GM19324 (cell line): ENCODE data around the gene SAG.

ENCODE experiments used
- ATAC-seq: cut with Tn5 transposase; IDR thresholded peaks from one replicate; pipeline ENCODE4 v1.9.1; 2021; ENCODE audit warnings: mild to moderate bottlenecking, moderate library complexity; ENCODE audit not compliant: unreplicated experiment, low FRiP score

The SAG gene

GRCh38 chr2:233353769-233354499 is 46.3 kb downstream of the SAG start, which contains the start of gene DGKD:
Gene DGKD, plus strand, starts transcription at chr2:233354494. Its CDS starts 25 bp downstream, at chr2:233354519.
- peak; percentile 40 for ATAC-seq

- ATAC-seq, result peak; percentile 58
Measured at GRCh38 chr2:233354500-233354924, 46.9 kb downstream of the SAG start.

- peak; percentile 9 for ATAC-seq
Measured at GRCh38 chr2:233354971-233355574, 47.5 kb downstream of the SAG start.

DNA sequence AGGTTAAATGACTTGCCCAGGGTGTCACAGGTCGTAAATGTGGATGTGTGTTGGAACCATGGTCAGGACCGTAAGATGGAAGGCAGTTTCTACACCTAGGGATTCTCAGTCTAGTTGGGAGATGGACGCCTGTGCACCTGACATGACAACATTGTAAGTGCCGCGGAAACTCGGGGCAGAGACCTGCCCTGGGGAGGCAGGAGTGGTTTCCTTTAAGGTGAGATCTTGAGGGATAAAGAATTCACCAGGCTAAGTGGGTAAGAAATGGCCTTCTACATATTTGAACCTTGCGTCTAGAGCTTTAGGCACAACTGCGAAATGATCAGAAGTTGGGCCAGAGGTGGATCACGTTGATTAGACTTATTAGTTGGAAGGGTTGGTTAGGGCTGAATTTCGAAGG is 48.3 kb downstream of the SAG start:
- no peak for ATAC-seq

DNA sequence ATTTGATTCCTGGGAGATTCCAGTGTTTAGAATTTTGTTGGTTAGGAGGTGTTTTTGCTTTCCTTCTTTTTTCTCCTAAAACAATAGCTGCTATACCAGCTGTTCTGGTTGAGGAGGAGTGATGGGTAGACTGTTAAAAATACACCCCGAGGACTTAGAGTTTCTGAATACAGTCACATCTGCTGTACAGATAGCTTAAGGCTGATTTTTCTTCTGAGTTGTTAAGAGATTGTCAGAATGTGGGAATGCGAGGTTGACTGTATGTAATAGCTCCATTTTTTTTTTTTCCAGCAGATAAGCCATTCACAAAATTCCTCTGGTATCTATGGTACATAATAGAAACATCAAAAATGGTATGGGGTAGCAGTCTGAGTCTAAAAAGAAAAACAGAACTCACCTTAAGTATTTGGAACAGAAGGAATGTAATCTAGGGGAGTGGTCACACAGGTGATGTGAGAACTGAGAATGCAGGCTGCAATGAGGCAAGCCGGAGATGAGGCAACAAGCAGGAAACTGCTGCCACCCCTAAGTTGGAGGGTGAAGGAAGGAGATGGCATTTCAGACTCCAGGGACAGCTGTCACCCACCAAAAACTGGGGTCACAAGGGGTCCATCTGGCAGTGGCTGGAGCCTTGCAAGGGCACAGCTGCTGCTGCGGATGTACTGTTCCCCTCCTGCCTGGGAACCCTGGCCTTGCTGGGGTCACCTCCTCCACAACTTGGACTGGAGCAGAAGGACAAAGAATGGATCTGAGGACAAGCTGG is 49.1 kb downstream of the SAG start:
- no peak for ATAC-seq

DNA sequence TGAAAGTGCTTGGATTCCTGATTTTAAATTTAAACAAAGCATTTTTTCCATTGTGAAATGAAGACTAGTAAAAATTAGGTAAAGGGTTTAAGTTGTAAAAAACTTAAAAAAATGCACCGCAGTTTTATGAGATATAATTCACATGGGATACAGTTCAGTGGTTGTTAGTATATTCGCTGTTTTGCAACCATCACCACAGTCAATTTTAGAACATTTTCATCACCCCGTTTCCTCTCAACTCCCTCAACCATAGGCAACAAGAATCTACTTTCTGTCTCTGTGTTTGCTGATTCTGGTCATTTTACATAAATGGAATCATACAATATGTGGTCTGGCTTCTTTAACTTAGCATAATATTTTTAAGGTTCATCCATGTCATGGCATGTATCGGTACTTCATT is 50.7 kb downstream of the SAG start:
- ATAC-seq, result no peak

DNA sequence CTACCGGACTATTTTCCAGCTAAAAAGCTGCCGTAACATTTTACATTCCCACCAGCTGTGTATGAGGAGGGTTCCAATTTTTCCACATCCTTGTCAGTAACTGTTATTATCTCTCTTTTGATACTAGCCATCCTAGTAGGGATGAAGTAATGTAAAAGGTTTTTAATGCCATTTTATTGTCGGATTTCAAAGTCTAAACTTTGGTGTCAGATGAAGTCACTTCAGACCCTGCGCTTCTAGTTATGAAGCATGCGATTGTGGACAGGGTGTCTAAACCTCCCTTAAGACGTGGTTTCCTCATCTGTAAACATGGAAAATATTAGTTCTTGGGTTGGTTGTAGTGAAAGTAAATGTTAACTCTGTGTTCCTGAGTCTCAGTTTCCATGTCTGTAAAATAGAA is 51.3 kb downstream of the SAG start:
- ATAC-seq, result no peak

- no peak for ATAC-seq
Measured at GRCh38 chr2:233359823-233360222, 52.2 kb downstream of the SAG start.

DNA sequence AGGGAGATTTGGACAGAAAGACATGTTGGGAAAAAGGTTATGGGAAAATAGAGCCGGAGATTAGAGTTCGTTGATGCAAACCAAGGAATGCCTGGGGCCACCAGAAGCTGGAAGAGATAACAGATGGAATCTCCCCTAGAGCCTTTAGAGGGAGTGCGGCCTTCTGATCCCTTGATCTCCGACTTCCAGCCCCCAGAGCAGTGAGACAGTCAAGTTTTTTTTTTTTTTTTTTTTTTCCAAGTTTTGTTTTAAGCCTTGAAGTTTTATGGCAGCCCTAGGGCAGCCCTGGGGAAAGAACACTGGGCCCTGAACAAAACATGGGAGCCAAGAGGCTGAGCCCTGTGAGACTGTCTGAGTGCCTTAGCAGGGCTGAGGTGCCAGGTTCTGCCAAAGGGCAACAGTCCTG is 53.2 kb downstream of the SAG start:
- ATAC-seq, result no peak

DNA sequence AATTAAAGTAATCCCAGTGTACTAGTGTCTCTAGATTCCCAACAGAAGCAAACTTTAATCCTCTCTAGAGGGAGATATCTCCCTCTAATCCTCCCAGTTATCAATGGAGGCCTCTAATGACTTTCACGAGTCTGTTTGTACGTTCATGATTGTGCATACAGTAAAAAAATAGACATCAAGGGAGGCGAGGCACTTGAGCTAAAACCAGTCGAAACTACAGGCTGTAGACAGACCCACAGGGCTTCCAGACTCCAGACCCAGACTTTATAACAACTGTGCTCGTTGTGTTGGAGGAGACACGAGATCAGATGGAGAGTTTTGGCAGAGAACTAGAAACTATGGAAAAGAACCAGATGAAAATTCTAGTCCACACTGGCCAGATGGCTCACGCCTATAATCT is 53.7 kb downstream of the SAG start:
- ATAC-seq, result no peak

DNA sequence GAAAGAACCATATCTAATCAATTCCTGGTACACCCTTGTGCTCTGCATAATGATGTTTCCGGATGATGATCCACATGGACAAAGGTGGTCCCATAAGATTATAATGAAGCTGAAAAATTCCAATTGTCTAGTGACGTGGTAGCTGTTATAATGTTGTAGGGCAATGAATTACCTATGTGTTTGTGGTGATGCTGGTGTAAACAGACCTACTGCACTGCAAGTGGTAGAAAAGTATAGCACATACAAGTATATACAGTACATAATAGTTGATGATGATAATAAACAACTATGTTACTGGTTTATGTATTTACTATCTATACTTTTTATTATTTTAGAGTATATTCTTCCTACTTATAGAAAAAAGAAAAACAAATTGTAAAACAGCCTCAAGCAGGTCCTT is 55.1 kb downstream of the SAG start:
- no peak for ATAC-seq

DNA sequence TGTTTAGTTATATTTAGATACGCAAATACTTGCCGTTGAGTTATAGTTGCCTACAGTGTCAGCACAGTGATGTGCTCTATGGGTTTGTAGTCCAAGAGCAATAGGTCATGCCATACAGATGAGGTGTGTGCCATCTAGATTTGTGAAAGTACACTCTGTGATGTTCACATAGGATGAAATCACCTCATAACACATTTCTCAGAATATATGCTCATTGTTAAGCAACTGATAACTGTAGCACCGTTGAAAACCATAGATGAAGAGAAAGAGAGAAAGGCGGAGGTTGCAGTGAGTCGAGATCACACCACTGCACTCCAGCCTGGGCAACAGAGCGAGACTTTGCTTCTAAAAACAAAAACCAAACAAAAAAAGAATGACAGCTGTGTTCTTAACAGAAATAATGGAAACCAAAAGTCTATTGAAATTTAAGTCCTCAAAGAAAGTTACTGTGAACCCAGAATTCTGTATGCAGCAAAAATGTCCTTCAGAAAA is 56.2 kb downstream of the SAG start:
- ATAC-seq, result no peak

- ATAC-seq, result no peak
Measured at GRCh38 chr2:233365861-233366520, 58.4 kb downstream of the SAG start.

DNA sequence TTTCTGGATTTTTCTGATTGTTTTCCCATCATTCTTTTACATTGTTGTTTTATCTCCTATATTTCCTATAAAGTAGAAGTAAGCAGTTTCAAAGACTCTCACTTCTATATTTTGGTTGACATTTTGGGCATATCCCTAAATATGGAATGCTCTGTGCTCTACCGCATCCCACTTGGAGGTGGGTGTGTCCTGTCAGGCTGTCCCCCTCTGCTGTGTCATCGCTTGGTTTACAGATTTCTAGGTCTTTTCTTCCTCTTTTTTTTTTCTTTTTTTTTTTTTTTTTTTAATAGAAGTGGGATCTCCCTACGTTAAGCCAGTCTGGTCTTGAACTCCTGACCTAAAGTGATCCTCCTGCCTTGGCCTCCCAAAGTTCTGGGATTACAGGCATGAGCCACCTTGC is 60.0 kb downstream of the SAG start:
- no peak for ATAC-seq

GRCh38 chr2:233368756-233369155 is 61.1 kb downstream of the SAG start:
- ATAC-seq, result no peak

DNA sequence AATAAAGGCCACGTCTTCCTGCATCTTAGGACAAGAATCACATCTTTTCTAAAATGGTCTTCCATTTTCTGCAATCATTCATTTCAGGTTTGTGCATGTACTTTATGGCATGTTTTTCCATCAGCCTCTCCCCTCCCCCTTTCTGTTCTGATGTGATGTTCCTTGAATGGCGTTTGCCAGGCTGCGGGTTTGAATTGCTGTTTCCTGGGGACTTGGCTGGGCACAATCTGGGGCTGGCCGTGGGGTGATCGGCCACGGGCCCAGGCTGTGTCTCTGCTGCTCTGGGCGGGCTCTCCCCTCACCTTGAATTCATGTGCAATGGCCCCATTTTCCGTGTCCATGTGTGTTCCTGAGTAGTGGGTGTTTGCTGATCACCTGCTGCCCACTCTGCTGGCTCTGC is 61.8 kb downstream of the SAG start:
- no peak for ATAC-seq

DNA sequence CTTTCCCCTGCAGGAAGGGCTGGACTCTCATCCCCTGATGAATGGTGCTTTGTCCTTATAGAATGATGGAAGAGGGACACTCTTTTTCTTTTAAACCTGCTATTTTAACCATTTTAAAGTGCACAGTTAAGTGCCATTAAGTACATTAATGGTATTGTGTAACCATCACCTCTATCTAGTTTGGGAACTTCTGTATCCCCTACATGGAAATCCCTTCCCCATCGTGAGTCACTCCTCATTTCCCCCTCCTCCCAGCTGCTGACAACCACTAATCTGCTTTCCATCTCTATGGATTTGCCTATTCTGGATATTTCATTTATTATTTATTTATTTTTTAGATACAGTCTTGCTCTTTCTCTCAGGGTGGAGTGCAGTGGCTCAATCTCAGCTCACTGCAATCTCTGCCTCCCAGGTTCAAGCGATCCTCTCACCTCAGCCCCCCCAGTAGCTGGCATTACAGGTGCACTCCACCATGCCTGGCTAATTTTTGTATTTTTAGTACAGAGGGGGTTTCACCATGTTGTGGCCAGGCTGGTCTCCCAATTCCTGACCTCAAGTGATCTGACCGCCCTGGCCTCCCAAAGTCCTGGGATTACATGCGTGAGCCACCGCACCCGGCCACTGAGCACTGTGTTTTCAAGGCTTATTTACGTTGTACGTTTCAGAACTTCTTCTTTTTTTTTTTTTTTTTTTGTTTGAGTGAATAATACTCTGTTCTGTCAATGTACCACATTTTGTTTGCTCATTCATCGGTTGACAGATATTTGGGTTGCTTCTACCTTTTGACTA is 62.5 kb downstream of the SAG start:
- no peak for ATAC-seq

GRCh38 chr2:233371641-233372040 is 64.0 kb downstream of the SAG start:
- ATAC-seq, result no peak

GRCh38 chr2:233372855-233373254 is 65.2 kb downstream of the SAG start:
- ATAC-seq, result no peak

DNA sequence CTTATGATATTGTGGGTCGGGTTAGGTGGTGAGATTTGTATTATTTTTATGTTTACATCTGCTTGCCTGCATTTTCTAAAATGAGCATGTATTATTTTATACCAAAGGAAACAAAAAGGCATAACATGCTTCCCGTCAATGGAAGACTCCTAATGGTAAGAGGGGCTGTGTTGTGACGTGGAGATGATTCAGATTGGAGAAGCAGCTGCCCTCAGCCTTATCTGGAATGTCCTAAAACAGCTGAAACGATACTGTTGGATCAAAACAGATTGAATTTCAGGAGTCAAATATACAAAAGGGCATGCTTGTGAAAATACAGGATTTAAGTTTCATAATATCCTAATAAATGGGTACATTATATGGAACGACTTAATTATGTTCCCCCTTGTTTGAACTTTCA is 65.7 kb downstream of the SAG start:
- ATAC-seq, result no peak
